ENCODE data around the gene OR4D1. TPM values are rescaled to one million over a fixed set of nuclear protein-coding genes. Genes with fewer than 3 reads are reported as not detected.
A peak's percentile ranks its signal among the peaks of the same experiment; 100 is the strongest.

OR4D1 gene
- total and polyA plus RNA-seq, 2 donors (not counting 1 experiment from before 2014, with no cell fraction given), result 0.01 TPM; not detected in 1

- intact Hi-C loops (cut with micrococcal nuclease), result no loop called here
- ChIA-PET CTCF (no interaction called here), POLR2A (no interaction called here)
- ATAC-seq (ENCODE audit: low read depth) (no peak), DNase-seq (no peak)
- H3K4me1 ChIP-seq (ENCODE audit: control insufficient read depth in 2 of 2, insufficient read depth in 2 of 2, low read length in 2 of 2), result peaks cover 17 to 23% of the 10 kb centered on the region in 2 donors
- no peak overlapping the region for H3K9ac ChIP-seq (ENCODE audit: low read length)
- H3K27me3 Mint-ChIP-seq, result peaks cover 51% of the 10 kb centered on the region
- TF ChIP-seq CTCF (IDR thresholded peaks at IDR 0.05), result no peak
- TF ChIP-seq EZH2 (IDR thresholded peaks at IDR 0.05; ENCODE audit: borderline replicate concordance, insufficient read depth, low read depth, low read length, poor library complexity, severe bottlenecking), result no peak
- peaks cover 0 to 29% (median 11%) of the 10 kb centered on the region in 4 experiments for H3K27me3 ChIP-seq (replicated peaks in 1 of 4; ENCODE audit: control extremely low read depth in 1 of 4, control insufficient read depth in 3 of 4, insufficient read depth in 4 of 4, low read length in 3 of 4)
- no peaks in the 10 kb centered on the region for H4K20me1 ChIP-seq (ENCODE audit: control insufficient read depth, insufficient read depth, low read length, poor library complexity, severe bottlenecking)
- no peak overlapping the region for H3K4me3 ChIP-seq (ENCODE audit: control extremely low read depth in 1 of 5, extremely low read depth in 1 of 5, insufficient read depth in 1 of 5, low read depth in 2 of 5, low read length in 4 of 5)
- no peak overlapping the region for H3K27ac ChIP-seq (ENCODE audit: low read length in 2 of 2)
- H3K36me3 ChIP-seq (replicated peaks in 1 of 2; ENCODE audit: control extremely low read depth in 1 of 2, control insufficient read depth in 1 of 2, extremely low read depth in 1 of 2, insufficient read depth in 2 of 2, low read length in 1 of 2), result no peaks in the 10 kb centered on the region
- no peak overlapping the region for H3K4me3 Mint-ChIP-seq
- H3K27ac Mint-ChIP-seq, result no peak overlapping the region
- no peaks in the 10 kb centered on the region for H3K9me3 Mint-ChIP-seq (ENCODE audit: insufficient read depth)
- no peaks in the 10 kb centered on the region for H3K79me2 ChIP-seq (ENCODE audit: control insufficient read depth, insufficient read depth, low read length)
- no peak overlapping the region for H2AFZ ChIP-seq (ENCODE audit: insufficient read depth, low read depth, low read length, poor library complexity, severe bottlenecking)
- H3K9me3 ChIP-seq (ENCODE audit: control extremely low read depth in 1 of 3, control insufficient read depth in 2 of 3, insufficient read depth in 1 of 3, low read length in 2 of 3), result peaks cover 0 to 11% (median 0%) of the 10 kb centered on the region in 3 donors
- H3K4me1 Mint-ChIP-seq, result peaks cover 23% of the 10 kb centered on the region
- H3K4me2 ChIP-seq (replicated peaks; ENCODE audit: low read depth, low read length, poor library complexity, severe bottlenecking), result no peak overlapping the region
Measured at GRCh38 chr17:58153671-58154070, 5.5 kb downstream of the OR4D1 start.

- H3K4me3 Mint-ChIP-seq, result peak overlapping the region; percentile 82
- peaks cover 23% of the 10 kb centered on the region for H3K4me1 Mint-ChIP-seq
- Histone ChIP-seq H3K9ac (ENCODE audit: low read length) (peak overlapping the region; percentile 61), H3K36me3 (replicated peaks in 1 of 2; ENCODE audit: control extremely low read depth in 1 of 2, control insufficient read depth in 1 of 2, extremely low read depth in 1 of 2, insufficient read depth in 2 of 2, low read length in 1 of 2) (no peaks in the 10 kb centered on the region), H3K4me1 (ENCODE audit: control insufficient read depth in 2 of 2, insufficient read depth in 2 of 2, low read length in 2 of 2) (peaks cover 17 to 23% of the 10 kb centered on the region in 2 donors), H3K79me2 (ENCODE audit: control insufficient read depth, insufficient read depth, low read length) (no peaks in the 10 kb centered on the region), H3K27me3 (replicated peaks in 1 of 4; ENCODE audit: control extremely low read depth in 1 of 4, control insufficient read depth in 3 of 4, insufficient read depth in 4 of 4, low read length in 3 of 4) (peaks cover 0 to 29% (median 14%) of the 10 kb centered on the region in 4 experiments), H3K4me3 (ENCODE audit: control extremely low read depth in 1 of 5, extremely low read depth in 1 of 5, insufficient read depth in 1 of 5, low read depth in 2 of 5, low read length in 4 of 5) (peak overlapping the region in 4 of 5 experiments; percentile 29 to 62 (median 48)), H3K27ac (ENCODE audit: low read length in 2 of 2) (no peak overlapping the region), H3K9me3 (ENCODE audit: control extremely low read depth in 1 of 3, control insufficient read depth in 2 of 3, insufficient read depth in 1 of 3, low read length in 2 of 3) (peaks cover 0 to 11% (median 0%) of the 10 kb centered on the region in 3 donors), H3K4me2 (replicated peaks; ENCODE audit: low read depth, low read length, poor library complexity, severe bottlenecking) (peak overlapping the region; percentile 76), H2AFZ (ENCODE audit: insufficient read depth, low read depth, low read length, poor library complexity, severe bottlenecking) (peak overlapping the region; percentile 82), H4K20me1 (ENCODE audit: control insufficient read depth, insufficient read depth, low read length, poor library complexity, severe bottlenecking) (no peaks in the 10 kb centered on the region)
- ATAC-seq (ENCODE audit: low read depth) (peak; percentile 31), DNase-seq (peak; percentile 42)
- 4% methylated on average over 62 of the region's 65 CpGs for WGBS (ENCODE audit: insufficient coverage)
- ChIA-PET POLR2A (no interaction called here), CTCF (no interaction called here)
- intact Hi-C loops (cut with micrococcal nuclease), result no loop called here
- no peak overlapping the region for H3K27ac Mint-ChIP-seq
- peaks cover 51% of the 10 kb centered on the region for H3K27me3 Mint-ChIP-seq
- no peaks in the 10 kb centered on the region for H3K9me3 Mint-ChIP-seq (ENCODE audit: insufficient read depth)
- no peak for TF ChIP-seq EZH2 (IDR thresholded peaks at IDR 0.05; ENCODE audit: borderline replicate concordance, insufficient read depth, low read depth, low read length, poor library complexity, severe bottlenecking)
- no peak for TF ChIP-seq CTCF (IDR thresholded peaks at IDR 0.05)
Measured at GRCh38 chr17:58156839-58157803, 8.9 kb downstream of the OR4D1 start.

Measured in B cell (primary cell).